Measurements from ENCODE around the gene GRM8. TPM values are rescaled to one million over a fixed set of nuclear protein-coding genes. Genes with fewer than 3 reads are reported as not detected.

The GRM8 gene
- total and polyA plus RNA-seq, 9 of the 15 experiments (the other 6 are each of a cell fraction or from before 2014, with no cell fraction given): 0.13 TPM; not detected in 7

GRCh38 chr7:126979722-126980121 is 273.0 kb downstream of the GRM8 start:
- POLR2A ChIA-PET: no interaction called here

More at GRCh38 chr7:126979722-126980121, 273.0 kb downstream of the GRM8 start:
- intact Hi-C loops (cut with micrococcal nuclease): no loop called here
- H3K4me1 ChIP-seq (replicated peaks in 1 of 2; ENCODE audit: control insufficient read depth in 2 of 2, insufficient read depth in 2 of 2, low read length in 2 of 2): no peaks in the 10 kb centered on the region
- DNase-seq (ENCODE audit: extremely low read depth in 1 of 4, low spot score in 3 of 4) (no peak), ATAC-seq (no peak), FAIRE-seq (no peak)
- no peak overlapping the region for H3K4me3 ChIP-seq
- H3K9me1 ChIP-seq (ENCODE audit: control insufficient read depth, insufficient read depth, low read length): no peaks in the 10 kb centered on the region
- no peaks in the 10 kb centered on the region for H3K36me3 ChIP-seq (ENCODE audit: control insufficient read depth, insufficient read depth, low read length)
- no peak overlapping the region for H3K4me2 ChIP-seq (ENCODE audit: insufficient read depth, low read length)
- BruUV-seq (replicated peaks): no TSS peak
- H3K9me3 ChIP-seq (replicated peaks; ENCODE audit: control insufficient read depth, insufficient read depth, low read depth, low read length): peaks cover 3% of the 10 kb centered on the region; the same call in 1 of the 2 replicates
- in situ Hi-C loops (cut with MboI): no loop called here
- H3K79me2 ChIP-seq (ENCODE audit: control insufficient read depth, insufficient read depth, low read length): no peaks in the 10 kb centered on the region
- TF ChIP-seq CCAR2 (IDR thresholded peaks at IDR 0.05; ENCODE audit: low read depth, low read length) (no peak), STAT5B (CRISPR knock-in tag; IDR thresholded peaks at IDR 0.05) (no peak)
- TF ChIP-seq, protein P1, sequence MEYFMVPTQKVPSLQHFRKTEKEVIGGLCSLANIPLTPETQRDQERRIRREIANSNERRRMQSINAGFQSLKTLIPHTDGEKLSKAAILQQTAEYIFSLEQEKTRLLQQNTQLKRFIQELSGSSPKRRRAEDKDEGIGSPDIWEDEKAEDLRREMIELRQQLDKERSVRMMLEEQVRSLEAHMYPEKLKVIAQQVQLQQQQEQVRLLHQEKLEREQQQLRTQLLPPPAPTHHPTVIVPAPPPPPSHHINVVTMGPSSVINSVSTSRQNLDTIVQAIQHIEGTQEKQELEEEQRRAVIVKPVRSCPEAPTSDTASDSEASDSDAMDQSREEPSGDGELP (CRISPR knock-in tag; IDR thresholded peaks at IDR 0.05; ENCODE audit: borderline replicate concordance): no peak
- TF ChIP-seq, protein P2, sequence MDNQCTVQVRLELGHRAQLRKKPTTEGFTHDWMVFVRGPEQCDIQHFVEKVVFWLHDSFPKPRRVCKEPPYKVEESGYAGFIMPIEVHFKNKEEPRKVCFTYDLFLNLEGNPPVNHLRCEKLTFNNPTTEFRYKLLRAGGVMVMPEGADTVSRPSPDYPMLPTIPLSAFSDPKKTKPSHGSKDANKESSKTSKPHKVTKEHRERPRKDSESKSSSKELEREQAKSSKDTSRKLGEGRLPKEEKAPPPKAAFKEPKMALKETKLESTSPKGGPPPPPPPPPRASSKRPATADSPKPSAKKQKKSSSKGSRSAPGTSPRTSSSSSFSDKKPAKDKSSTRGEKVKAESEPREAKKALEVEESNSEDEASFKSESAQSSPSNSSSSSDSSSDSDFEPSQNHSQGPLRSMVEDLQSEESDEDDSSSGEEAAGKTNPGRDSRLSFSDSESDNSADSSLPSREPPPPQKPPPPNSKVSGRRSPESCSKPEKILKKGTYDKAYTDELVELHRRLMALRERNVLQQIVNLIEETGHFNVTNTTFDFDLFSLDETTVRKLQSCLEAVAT (IDR thresholded peaks at IDR 0.05): no peak
- H4K20me1 ChIP-seq (replicated peaks; ENCODE audit: control insufficient read depth, insufficient read depth, low read length): no peaks in the 10 kb centered on the region
- CTCF ChIA-PET (ENCODE audit: low intra/inter-chr PET ratio): no interaction called here
- no peaks in the 10 kb centered on the region for H3K27me3 ChIP-seq (ENCODE audit: control insufficient read depth in 2 of 2, insufficient read depth in 2 of 2, low read length in 2 of 2)
- no peak overlapping the region for H3K9ac ChIP-seq (ENCODE audit: insufficient read depth in 1 of 2, low read depth in 2 of 2, low read length in 2 of 2)
- H3K27ac ChIP-seq (ENCODE audit: extremely low read depth, low read depth, low read length): no peak overlapping the region
- 2% methylated on average over 2 of the region's 2 CpGs for WGBS (ENCODE audit: insufficient coverage, low coverage, missing lambda C conversion rate)
- no peak overlapping the region for H2AFZ ChIP-seq (ENCODE audit: low read depth, low read length)

Measured in K562 (cell line).